WTC11 (cell line): ENCODE measurements around the gene SLC10A6.

Experiments used
- SP1 ChIP-seq: sonication (generic); formaldehyde crosslinking; conservative IDR thresholded peaks from 2 replicates; pipeline ENCODE4 v1.8.1; 2022; ENCODE audit warnings: missing genetic modification reagents
- TF ChIP-seq, protein P1 (sequence below): sonication (generic); formaldehyde crosslinking; IDR thresholded peaks from 2 replicates; pipeline ENCODE4 v1.8.0; 2023; ENCODE audit warnings: missing genetic modification reagents, mild to moderate bottlenecking, borderline replicate concordance
- TF ChIP-seq, protein P2 (sequence below): fragments of 200-600 bp; IDR thresholded peaks from 2 replicates; pipeline ENCODE4 v1.8.0; 2022; ENCODE audit warnings: antibody characterized with exemption
- TF ChIP-seq, protein P3 (sequence below): sonication (generic); formaldehyde crosslinking; IDR thresholded peaks from 2 replicates; pipeline ENCODE4 v1.8.0; 2022; ENCODE audit warnings: mild to moderate bottlenecking, missing genetic modification reagents

DNA sequence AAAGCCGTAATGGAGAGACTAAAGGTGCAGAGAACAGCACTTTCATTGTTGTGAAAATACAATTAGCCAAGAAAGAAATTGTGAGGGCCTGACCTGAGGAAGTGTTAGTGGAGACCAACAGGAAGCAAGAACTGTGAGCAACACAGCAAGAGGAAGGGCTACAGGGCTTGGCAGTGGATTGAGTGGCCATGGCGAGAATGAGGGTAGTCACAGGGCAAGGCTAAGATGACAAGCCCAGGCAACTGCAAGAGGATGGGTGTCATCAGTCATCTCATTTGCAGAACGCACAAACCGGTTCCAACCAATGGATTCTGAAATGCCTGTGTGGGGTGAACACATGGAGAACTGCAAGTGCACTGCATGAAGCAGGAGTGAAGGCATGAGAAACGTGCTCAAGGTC, 3.6 kb downstream of the SLC10A6 start:
- TF ChIP-seq, protein P1, sequence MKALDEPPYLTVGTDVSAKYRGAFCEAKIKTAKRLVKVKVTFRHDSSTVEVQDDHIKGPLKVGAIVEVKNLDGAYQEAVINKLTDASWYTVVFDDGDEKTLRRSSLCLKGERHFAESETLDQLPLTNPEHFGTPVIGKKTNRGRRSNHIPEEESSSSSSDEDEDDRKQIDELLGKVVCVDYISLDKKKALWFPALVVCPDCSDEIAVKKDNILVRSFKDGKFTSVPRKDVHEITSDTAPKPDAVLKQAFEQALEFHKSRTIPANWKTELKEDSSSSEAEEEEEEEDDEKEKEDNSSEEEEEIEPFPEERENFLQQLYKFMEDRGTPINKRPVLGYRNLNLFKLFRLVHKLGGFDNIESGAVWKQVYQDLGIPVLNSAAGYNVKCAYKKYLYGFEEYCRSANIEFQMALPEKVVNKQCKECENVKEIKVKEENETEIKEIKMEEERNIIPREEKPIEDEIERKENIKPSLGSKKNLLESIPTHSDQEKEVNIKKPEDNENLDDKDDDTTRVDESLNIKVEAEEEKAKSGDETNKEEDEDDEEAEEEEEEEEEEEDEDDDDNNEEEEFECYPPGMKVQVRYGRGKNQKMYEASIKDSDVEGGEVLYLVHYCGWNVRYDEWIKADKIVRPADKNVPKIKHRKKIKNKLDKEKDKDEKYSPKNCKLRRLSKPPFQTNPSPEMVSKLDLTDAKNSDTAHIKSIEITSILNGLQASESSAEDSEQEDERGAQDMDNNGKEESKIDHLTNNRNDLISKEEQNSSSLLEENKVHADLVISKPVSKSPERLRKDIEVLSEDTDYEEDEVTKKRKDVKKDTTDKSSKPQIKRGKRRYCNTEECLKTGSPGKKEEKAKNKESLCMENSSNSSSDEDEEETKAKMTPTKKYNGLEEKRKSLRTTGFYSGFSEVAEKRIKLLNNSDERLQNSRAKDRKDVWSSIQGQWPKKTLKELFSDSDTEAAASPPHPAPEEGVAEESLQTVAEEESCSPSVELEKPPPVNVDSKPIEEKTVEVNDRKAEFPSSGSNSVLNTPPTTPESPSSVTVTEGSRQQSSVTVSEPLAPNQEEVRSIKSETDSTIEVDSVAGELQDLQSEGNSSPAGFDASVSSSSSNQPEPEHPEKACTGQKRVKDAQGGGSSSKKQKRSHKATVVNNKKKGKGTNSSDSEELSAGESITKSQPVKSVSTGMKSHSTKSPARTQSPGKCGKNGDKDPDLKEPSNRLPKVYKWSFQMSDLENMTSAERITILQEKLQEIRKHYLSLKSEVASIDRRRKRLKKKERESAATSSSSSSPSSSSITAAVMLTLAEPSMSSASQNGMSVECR = no peak
- TF ChIP-seq, protein P2, sequence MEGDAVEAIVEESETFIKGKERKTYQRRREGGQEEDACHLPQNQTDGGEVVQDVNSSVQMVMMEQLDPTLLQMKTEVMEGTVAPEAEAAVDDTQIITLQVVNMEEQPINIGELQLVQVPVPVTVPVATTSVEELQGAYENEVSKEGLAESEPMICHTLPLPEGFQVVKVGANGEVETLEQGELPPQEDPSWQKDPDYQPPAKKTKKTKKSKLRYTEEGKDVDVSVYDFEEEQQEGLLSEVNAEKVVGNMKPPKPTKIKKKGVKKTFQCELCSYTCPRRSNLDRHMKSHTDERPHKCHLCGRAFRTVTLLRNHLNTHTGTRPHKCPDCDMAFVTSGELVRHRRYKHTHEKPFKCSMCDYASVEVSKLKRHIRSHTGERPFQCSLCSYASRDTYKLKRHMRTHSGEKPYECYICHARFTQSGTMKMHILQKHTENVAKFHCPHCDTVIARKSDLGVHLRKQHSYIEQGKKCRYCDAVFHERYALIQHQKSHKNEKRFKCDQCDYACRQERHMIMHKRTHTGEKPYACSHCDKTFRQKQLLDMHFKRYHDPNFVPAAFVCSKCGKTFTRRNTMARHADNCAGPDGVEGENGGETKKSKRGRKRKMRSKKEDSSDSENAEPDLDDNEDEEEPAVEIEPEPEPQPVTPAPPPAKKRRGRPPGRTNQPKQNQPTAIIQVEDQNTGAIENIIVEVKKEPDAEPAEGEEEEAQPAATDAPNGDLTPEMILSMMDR = no peak
- TF ChIP-seq SP1 = no peak
- TF ChIP-seq, protein P3, sequence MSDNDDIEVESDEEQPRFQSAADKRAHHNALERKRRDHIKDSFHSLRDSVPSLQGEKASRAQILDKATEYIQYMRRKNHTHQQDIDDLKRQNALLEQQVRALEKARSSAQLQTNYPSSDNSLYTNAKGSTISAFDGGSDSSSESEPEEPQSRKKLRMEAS (CRISPR knock-in tag) = no peak
